Upper lobe of left lung (tissue), 6 donors: ENCODE results near the gene ITGA11. TPM values are rescaled to one million over a fixed set of nuclear protein-coding genes. Genes with fewer than 3 reads are reported as not detected.
A peak's percentile ranks its signal among the peaks of the same experiment; 100 is the strongest.

Source experiments
- ATAC-seq, 2 donors: fragments of 200-7000 bp; cut with Tn5 transposase; one replicate each; pipeline ENCODE4 v1.9.1; 2022; ENCODE audit warnings: mild to moderate bottlenecking in 2 of 2, moderate library complexity in 2 of 2; ENCODE audit not compliant: low FRiP score in 2 of 2
- DNase-seq, 2 donors: peaks; one replicate each; pipeline ENCODE4 v3.0.0-alpha.2; 2019 to 2020
- H3K27ac ChIP-seq, 4 donors: fragments of 200-600 bp; sonication (generic); one replicate each; pipeline ENCODE4 v1.5.1; 2016 to 2019
- H3K27me3 ChIP-seq, 4 donors: fragments of 200-600 bp; sonication (generic); one replicate each; pipeline ENCODE4 v1.5.1; 2017 to 2019
- H3K36me3 ChIP-seq, 4 donors: fragments of 200-600 bp; sonication (generic); one replicate each; pipeline ENCODE4 v1.5.1; 2016 to 2019
- H3K4me1 ChIP-seq, 4 donors: fragments of 200-600 bp; sonication (generic); one replicate each; pipeline ENCODE4 v1.5.1; 2018 to 2019
- H3K4me3 ChIP-seq, 4 donors: fragments of 200-600 bp; sonication (generic); one replicate each; pipeline ENCODE4 v1.5.1; 2017 to 2019; ENCODE audit warnings: mild to moderate bottlenecking in 2 of 4, moderate library complexity in 1 of 4
- H3K9me3 ChIP-seq, 4 donors: fragments of 200-600 bp; sonication (generic); one replicate each; pipeline ENCODE4 v1.5.1; 2018 to 2019
- CTCF ChIP-seq, 6 experiments: fragments of 450-650 bp in 4 of 6; fragments of 200-600 bp in 2 of 6; sonication (generic) in 2 of 6; IDR thresholded peaks; one replicate each; pipeline ENCODE4 v1.5.1; 2016 to 2019; ENCODE audit warnings: antibody characterized with exemption in 6 of 6
- EP300 ChIP-seq, 4 donors: sonication (generic); formaldehyde crosslinking; IDR thresholded peaks; one replicate each; pipeline ENCODE4 v1.5.1; 2017; ENCODE audit warnings: antibody characterized with exemption in 4 of 4, control low read depth in 2 of 4
- POLR2A ChIP-seq, 4 donors: fragments of 450-650 bp; IDR thresholded peaks; one replicate each; pipeline ENCODE4 v1.5.1; 2016 to 2017; ENCODE audit warnings: antibody characterized with exemption in 4 of 4, mild to moderate bottlenecking in 2 of 4
- POLR2AphosphoS5 ChIP-seq, 2 donors: sonication (generic); formaldehyde crosslinking; IDR thresholded peaks; one replicate each; pipeline ENCODE4 v1.5.1; 2017; ENCODE audit warnings: antibody characterized with exemption in 2 of 2
- WGBS, 2 donors: methylation state at CpG; one replicate each; pipeline ENCODE4 v1.1.5; 2017 to 2018; 5-methylcytosine and 5-hydroxymethylcytosine counted together
- total RNA-seq, 6 donors: library from RNA; depleted of rRNA in 4 of 6; stranded (reverse); fragments of >200 nt in 4 of 6; gene quantifications; one replicate each; pipeline versions ENCODE4 v1.1.0 to v1.2.1, GENCODE V29; 2016 to 2021
- donor health status: DM: no; HTN: no; CAD: no; lungs with moderate emphysema.
- donor health status: DM: no; HTN: yes; CAD: no; lungs with severe emphysema.

The ITGA11 gene
- total RNA-seq, 6 donors from 2014 or later = 0.49 to 6.9 (median 1.4) TPM

GRCh38 chr15:68319997-68320396 is 112.0 kb downstream of the ITGA11 start:
- H3K36me3 ChIP-seq = no peaks in the 10 kb centered on the region
- ATAC-seq = no peak
- no peaks in the 10 kb centered on the region for H3K27me3 ChIP-seq
- DNase-seq = no peak
- H3K4me3 ChIP-seq = no peak overlapping the region
- no peaks in the 10 kb centered on the region for H3K9me3 ChIP-seq
- H3K4me1 ChIP-seq = no peaks in the 10 kb centered on the region
- H3K27ac ChIP-seq = no peak overlapping the region
- 95 to 96% methylated on average over 12 of the region's 12 CpGs for WGBS, 2 donors
- TF ChIP-seq POLR2A (IDR thresholded peaks at IDR 0.05) = no peak
- TF ChIP-seq POLR2AphosphoS5 (IDR thresholded peaks at IDR 0.05) = no peak
- TF ChIP-seq EP300 (IDR thresholded peaks at IDR 0.05) = no peak
- no peak for TF ChIP-seq CTCF (IDR thresholded peaks at IDR 0.05)

- Histone ChIP-seq H3K4me1 (no peaks in the 10 kb centered on the region), H3K27me3 (no peaks in the 10 kb centered on the region), H3K36me3 (no peaks in the 10 kb centered on the region), H3K9me3 (no peaks in the 10 kb centered on the region), H3K4me3 (no peak overlapping the region), H3K27ac (no peak overlapping the region)
- ATAC-seq = no peak
- no peak for DNase-seq
- WGBS, 2 donors = 87 to 89% methylated on average over 14 to 18 of the region's 18 CpGs
- TF ChIP-seq POLR2AphosphoS5 (IDR thresholded peaks at IDR 0.05) (no peak), POLR2A (IDR thresholded peaks at IDR 0.05) (no peak), CTCF (IDR thresholded peaks at IDR 0.05) (no peak), EP300 (IDR thresholded peaks at IDR 0.05) (no peak)
Measured at GRCh38 chr15:68318931-68319909, 112.7 kb downstream of the ITGA11 start.

GRCh38 chr15:68318008-68318835 is 113.7 kb downstream of the ITGA11 start:
- no peaks in the 10 kb centered on the region for H3K36me3 ChIP-seq
- H3K4me1 ChIP-seq = no peaks in the 10 kb centered on the region
- no peak for TF ChIP-seq POLR2A (IDR thresholded peaks at IDR 0.05)
- DNase-seq = no peak
- ATAC-seq = no peak
- no peaks in the 10 kb centered on the region for H3K9me3 ChIP-seq
- 78 to 85% methylated on average over 3 to 6 of the region's 6 CpGs for WGBS, 2 donors
- no peak overlapping the region for H3K4me3 ChIP-seq
- H3K27ac ChIP-seq = no peak overlapping the region
- H3K27me3 ChIP-seq = no peaks in the 10 kb centered on the region

GRCh38 chr15:68317281-68318007 is 114.5 kb downstream of the ITGA11 start:
- Histone ChIP-seq H3K27ac (no peak overlapping the region), H3K4me1 (no peaks in the 10 kb centered on the region), H3K4me3 (no peak overlapping the region), H3K9me3 (no peaks in the 10 kb centered on the region), H3K36me3 (no peaks in the 10 kb centered on the region), H3K27me3 (no peaks in the 10 kb centered on the region)
- ATAC-seq (no peak), DNase-seq (peak in 1 of 2 donors; percentile 6)
- 87 to 89% methylated on average over 7 to 16 of the region's 16 CpGs for WGBS, 2 donors
- TF ChIP-seq POLR2A (IDR thresholded peaks at IDR 0.05) (no peak), EP300 (IDR thresholded peaks at IDR 0.05) (no peak), POLR2AphosphoS5 (IDR thresholded peaks at IDR 0.05) (no peak), CTCF (IDR thresholded peaks at IDR 0.05) (no peak)
